NCI-H1417 treated with DMSO at 0.1 percent for 48 hours (cell line): ENCODE results near the gene GPSM3.
"Not testable (repeated sequence)": the region's sequence is repeated elsewhere in the genome, so short reads cannot be mapped to it uniquely, and the experiment has no call there.

Experiments used
- DNase-seq: peaks from one replicate; lab custom pipeline; 2025; lab: John Stamatoyannopoulos, UW

GPSM3 gene

GRCh38 chr6:32202186-32202585 is 9.7 kb upstream of the GPSM3 start:
- DNase-seq = no peak

GRCh38 chr6:32200711-32201475 is 8.4 kb upstream of the GPSM3 start:
- no peak for DNase-seq

GRCh38 chr6:32198866-32199265 is 6.4 kb upstream of the GPSM3 start:
- no peak for DNase-seq

- DNase-seq = no peak
Measured at GRCh38 chr6:32198345-32198696, 5.9 kb upstream of the GPSM3 start.

GRCh38 chr6:32196682-32197616 is 4.5 kb upstream of the GPSM3 start:
- DNase-seq = peak; percentile 10

- DNase-seq = peak; percentile 18
Measured at GRCh38 chr6:32195902-32196681, 3.6 kb upstream of the GPSM3 start.

- peak; percentile 82 for DNase-seq
Measured at GRCh38 chr6:32195652-32195901, 3.1 kb upstream of the GPSM3 start.

- DNase-seq = no peak
Measured at GRCh38 chr6:32194825-32195651, 2.6 kb upstream of the GPSM3 start.

- no peak for DNase-seq
Measured at GRCh38 chr6:32194388-32194787, 1.9 kb upstream of the GPSM3 start.

- not testable (repeated sequence) for DNase-seq
Measured at GRCh38 chr6:32193096-32193495, 653 bp upstream of the GPSM3 start.

GRCh38 chr6:32191696-32192607 is 491 bp downstream of the GPSM3 start:
- DNase-seq = no peak

- no peak for DNase-seq
Measured at GRCh38 chr6:32190911-32191677, 1.3 kb downstream of the GPSM3 start.

GRCh38 chr6:32190054-32190851 is 2.2 kb downstream of the GPSM3 start, which contains the start of gene PBX2:
Gene PBX2, minus strand, starts transcription at chr6:32190202. Its CDS starts 287 bp downstream, at chr6:32189915.
- peak; percentile 53 for DNase-seq

- no peak for DNase-seq
Measured at GRCh38 chr6:32189742-32190053, 2.7 kb downstream of the GPSM3 start.

- DNase-seq = no peak
Measured at GRCh38 chr6:32189069-32189741, 3.2 kb downstream of the GPSM3 start.

- DNase-seq = no peak
Measured at GRCh38 chr6:32188381-32189068, 3.9 kb downstream of the GPSM3 start.

GRCh38 chr6:32187725-32188380 is 4.6 kb downstream of the GPSM3 start:
- DNase-seq = not testable (repeated sequence)
